Measurements from ENCODE around the gene ARHGAP22.

- TF ChIP-seq, protein P1, sequence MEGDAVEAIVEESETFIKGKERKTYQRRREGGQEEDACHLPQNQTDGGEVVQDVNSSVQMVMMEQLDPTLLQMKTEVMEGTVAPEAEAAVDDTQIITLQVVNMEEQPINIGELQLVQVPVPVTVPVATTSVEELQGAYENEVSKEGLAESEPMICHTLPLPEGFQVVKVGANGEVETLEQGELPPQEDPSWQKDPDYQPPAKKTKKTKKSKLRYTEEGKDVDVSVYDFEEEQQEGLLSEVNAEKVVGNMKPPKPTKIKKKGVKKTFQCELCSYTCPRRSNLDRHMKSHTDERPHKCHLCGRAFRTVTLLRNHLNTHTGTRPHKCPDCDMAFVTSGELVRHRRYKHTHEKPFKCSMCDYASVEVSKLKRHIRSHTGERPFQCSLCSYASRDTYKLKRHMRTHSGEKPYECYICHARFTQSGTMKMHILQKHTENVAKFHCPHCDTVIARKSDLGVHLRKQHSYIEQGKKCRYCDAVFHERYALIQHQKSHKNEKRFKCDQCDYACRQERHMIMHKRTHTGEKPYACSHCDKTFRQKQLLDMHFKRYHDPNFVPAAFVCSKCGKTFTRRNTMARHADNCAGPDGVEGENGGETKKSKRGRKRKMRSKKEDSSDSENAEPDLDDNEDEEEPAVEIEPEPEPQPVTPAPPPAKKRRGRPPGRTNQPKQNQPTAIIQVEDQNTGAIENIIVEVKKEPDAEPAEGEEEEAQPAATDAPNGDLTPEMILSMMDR (IDR thresholded peaks at IDR 0.05) = no peak
- no peak for TF ChIP-seq EP300 (IDR thresholded peaks at IDR 0.05)
- TF ChIP-seq POLR2A (IDR thresholded peaks at IDR 0.05) = no peak
Measured at GRCh38 chr10:48439031-48439430, 165.8 kb downstream of the ARHGAP22 start.

Data from tibial nerve (tissue), 4 donors.